Brain pericyte (primary cell): ENCODE results near the gene SERTM1.

ENCODE experiments used
- DNase-seq: peaks from one replicate; pipeline ENCODE4 v3.0.0-alpha.2; 2012; ENCODE audit warnings: low read depth, low spot score

SERTM1 gene

DNA sequence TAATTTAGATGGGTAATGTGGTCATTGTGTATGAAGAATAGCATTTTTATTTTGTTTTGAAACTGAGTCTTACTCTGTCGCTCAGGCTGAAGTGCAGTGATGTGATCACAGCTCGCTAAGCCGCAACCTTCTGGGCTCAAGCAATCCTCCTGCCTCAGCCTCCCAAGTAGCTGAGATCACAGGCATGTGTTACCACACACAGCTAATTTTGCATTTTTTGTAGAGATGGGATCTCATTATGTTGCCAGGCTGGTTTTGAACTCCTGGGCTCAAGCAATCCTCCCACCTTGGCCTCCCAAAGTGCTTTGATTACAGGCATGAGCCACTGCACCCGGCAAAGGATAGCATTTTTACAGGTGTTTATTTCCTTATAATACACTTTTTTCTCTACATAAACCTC lies 36.6 kb downstream of the SERTM1 start:
- DNase-seq: no peak

DNA sequence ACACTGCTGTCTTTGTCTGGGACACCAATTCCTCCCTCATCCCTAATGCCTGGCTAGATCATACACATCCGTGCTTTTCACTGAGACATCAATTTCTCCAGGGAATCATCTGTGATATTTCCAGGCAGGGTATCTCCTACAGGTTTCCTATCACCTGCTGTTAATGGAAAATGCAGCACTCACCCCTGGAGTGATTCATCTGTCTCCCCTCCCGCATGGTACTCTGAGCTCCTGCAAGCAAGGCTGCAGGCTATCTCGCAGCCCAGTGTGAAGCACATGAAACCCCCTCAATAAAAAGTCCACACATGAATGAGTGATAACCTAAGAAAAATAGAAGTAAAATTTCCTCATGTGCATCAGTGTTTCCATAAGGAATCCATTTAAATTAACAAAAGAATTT lies 38.5 kb downstream of the SERTM1 start:
- no peak for DNase-seq

DNA sequence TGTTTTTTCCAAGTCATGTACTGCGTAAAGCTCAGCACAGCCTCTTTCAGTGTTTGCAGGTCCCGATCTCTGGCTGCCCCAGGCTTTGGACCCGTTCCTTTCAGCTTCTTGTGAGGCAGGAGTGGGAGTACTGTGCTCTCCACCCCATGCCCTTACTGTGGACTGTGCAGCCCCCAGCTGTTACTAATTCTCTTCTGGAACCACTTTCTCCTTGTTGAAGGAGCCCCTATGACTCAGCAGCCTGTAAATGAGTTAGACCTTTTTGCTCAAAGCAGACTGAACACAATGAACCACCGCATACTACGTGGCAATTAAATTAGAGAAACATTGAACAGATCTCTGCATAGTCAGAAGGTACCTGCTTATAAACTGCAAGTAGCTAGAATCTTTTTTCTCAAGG lies 39.0 kb downstream of the SERTM1 start:
- DNase-seq: no peak

DNA sequence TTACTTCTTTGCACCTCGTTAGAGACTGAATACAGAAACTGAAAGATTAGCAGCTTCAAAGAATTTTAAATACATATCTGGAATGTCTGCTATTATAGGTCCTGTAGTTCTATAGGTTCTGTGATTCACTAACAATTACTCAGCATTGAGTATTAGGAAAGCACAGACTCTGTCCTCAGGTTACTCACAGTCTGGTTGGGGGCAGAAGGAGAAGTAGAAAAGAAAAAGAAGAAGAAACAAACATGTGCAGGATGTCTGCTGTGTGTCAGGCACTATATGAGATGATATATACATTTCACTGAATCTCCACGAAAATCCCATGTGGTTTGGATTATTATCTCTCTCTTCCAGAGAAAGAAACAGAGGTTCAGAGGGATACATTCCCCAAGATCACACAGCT lies 40.1 kb downstream of the SERTM1 start:
- no peak for DNase-seq

DNA sequence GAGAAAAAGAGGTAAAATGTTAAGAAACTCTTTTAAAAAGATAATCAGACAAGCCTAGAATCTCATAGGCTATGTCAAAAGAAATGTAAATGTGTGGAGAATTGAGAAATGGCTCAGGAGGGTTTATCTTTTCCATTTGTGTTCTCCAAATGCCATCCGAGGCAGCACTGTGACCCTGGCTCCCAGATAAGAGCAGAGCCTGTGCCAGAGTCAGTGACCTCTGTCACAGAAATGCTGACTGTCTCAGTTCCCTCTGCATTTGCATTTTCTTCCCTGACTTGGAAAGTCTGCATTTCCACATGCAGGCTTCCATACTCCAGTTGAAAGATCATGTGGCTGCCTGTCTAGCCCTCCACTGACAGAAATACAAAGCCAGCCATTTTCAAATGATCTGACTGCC lies 42.0 kb downstream of the SERTM1 start:
- no peak for DNase-seq

DNA sequence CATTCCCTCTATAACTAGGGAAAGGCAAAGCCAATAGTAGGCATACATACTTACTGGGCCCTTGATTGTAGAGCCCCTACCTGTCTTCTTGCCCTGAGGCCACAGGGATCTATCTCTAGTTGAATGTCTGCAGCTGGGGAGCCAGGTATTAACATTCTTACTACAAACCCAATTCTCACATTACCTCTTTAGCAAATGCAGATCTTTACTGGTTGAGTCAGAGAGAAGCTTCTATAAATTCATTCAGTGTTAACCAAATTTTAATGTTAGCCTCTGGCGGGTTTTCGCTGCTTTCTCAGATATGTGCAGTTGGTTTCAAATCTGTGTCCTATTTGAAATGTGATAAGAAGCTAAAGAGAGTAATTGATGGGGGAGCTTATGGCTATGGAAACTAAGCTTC lies 43.2 kb downstream of the SERTM1 start:
- no peak for DNase-seq

DNA sequence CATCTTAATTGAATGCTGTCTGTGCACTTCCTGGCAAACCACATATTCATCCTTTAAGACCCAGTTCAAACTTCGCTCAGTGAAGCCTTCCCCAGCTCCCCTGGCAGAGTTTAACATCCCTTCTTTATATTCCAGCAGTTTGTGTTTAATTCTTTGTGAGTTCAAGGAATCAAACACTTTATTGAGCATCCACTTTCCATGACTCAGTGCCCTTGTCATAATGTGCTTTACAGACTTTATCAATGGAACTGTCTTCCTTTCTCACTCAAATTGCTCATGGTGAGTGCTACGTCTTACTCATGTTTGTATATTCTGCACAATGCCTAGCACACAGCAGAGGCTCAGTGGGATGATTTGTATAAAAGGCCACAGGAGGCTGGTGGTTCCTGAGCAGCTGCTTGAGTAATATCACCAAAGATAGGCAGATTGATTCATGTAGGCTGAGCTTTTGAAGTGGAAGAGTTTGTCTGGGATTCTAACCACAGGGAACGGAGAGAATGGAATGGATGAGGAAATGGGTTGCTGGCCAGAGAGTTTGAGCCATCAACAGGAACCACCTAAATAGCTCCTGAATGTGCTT lies 44.2 kb downstream of the SERTM1 start:
- no peak for DNase-seq

DNA sequence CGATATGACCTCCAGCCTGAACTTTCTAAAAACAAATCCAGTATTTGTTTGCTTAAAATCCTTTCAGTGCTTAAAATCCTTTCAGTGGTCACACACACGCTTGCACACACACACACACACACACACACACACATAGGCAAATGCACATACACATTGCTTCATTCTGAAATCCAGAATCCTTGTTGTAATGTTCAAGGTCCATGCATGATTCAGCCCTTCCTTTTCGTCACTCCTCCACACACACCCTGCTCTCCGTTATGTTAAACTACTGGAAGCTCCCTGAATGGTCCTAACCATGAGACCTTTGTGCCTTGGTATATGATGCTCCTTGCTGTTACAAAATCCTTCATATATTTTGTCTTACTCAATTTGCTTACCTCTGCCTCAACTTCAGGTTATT lies 44.9 kb downstream of the SERTM1 start:
- DNase-seq: no peak

DNA sequence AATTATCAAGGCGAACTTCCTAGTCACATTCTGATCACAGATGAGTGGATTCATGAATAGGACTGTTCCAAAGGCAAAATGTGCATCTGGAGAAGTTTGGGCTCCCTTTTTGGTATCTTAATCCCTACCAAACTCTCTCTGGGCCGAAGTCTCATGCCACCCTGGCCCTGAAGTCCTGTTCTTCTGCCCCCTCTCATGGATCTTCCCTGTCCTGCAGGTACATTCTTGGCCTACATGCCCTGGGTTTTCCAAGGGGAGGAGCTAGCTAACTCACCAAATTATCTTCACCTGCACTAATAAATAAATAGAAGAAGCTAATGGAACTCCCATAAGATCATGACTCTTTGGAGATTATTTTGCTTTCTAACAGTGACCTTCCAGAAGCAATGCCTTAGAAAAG lies 50.3 kb downstream of the SERTM1 start:
- DNase-seq: no peak

DNA sequence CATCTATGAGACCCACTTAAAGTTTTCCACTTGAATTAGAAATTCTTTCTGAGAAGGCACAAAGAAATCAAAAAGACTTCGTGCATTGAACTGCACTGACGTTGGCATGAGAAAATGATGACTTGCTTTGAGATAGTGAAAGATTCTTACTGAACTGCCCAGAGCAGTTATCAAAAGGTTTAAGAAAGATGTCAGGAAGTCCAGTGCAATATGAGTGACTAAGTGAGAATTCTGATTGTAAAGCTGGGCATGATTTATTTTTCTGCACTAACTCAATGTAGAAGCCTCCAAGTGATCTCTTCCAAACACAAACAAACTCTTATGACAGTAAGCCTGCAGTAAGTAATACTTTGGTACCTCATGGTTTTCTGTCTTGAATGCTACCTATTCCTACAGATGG lies 52.1 kb downstream of the SERTM1 start:
- DNase-seq: no peak

DNA sequence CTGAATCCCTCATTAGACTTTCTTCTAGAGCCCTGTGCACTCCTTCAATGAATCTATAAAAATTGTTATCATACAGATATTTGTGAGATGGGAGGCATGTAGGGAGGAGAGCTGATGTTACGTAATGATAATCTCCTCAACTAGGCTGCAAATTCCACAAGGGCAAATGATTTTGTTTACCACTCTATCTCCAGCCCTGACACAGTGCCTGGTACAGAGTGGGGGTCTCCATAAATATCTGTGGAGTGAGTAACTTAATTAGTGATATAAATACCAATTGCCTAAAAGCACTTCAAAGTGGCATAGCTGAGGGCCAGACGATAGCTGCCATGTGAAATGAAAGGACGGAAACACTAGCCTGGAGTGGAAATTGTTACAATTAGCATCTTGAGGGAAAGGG lies 54.2 kb downstream of the SERTM1 start:
- DNase-seq: no peak

DNA sequence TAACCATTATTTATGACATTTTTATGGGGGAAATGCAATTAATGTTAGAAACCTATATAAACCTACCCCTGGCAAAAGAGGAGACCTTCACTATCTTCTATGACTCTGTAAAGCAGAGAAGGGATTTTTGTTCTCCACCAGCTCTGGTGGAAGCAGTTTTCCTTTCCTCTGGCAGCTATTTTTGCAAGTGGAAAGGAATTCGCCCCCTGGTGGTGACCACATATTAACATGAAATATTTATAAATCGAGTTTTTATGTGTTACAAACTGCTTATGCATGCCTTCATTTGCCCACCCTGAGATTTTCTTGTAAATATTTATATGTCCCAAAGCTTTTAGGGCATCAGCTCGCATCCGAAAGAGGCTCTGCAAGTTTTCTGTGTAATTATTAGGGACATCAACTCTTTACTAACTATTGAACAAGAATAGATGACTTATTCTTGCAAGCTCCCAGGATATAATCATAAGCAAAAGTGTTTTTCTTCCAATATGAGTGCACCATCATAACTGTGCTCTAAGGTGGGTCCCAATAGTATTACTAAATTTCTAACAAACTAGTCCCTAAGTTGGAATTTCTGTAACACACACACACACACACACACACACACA lies 62.4 kb downstream of the SERTM1 start:
- DNase-seq: no peak

DNA sequence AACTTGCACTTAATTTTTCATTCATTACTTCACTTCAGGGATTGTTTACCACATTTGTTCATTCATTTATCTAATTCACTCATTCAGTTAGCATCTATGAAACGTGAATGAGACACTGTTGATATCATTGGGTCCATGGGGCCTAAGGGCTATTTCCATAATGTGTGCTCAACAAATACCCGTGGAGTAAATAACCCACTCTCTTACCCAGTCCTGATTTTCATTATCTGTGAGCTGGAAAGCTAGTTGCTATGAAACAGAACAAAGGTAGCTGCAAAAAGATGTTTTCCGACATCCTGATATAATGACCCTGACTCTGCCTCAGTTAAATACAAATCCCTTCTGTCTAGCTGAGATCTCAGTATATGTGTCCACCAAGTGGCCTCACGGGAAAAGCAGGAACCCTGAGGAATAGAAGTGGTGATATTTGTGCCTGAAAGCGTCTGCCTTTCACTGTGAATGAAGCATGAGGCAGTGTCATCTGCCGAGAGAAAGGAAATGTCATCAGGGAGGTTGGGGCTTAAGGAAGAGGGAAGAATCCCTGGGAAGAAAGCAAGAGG lies 63.8 kb downstream of the SERTM1 start:
- no peak for DNase-seq

DNA sequence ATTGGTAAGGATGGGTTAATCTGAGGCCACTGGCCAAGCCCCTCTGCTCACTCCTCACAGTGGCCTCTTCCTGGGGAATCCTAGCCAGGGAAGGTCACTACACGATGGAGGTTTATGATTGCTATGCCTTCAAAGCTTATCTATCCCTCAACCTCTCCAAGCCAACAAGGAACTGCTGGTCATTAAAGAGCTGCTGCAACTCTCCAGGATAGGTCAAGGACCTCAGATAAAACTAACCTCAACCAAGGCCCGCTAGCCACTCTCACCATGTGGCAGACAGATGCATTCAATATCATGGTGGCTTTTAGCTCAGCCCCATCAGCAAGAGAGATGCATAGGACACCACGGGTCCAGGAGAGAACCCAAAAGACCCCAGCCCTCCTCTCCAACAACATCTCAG lies 71.6 kb downstream of the SERTM1 start:
- DNase-seq: no peak

DNA sequence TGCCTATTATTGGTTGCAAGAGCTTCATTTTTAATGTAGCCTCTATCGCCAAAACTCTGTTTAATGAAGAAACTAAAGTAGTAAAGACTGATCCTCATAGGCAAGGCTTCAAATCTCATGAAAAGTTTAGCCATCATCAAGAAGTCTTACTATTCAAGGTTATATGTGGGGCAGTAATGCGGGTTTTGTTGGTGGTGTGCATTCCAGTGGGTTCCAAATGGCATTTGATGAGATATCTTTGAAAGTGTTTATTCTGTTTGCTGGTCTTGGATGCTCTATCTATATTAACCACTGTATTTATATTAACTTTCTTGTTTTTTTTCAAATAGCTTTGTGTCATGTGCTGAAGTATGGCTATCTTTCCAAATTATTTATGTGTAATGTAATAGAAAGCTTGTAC lies 72.2 kb downstream of the SERTM1 start:
- DNase-seq: no peak
